GM19240 (cell line): ENCODE results near the gene ADPRM.
"Not testable (repeated sequence)": the region's sequence is repeated elsewhere in the genome, so short reads cannot be mapped to it uniquely, and the experiment has no call there.

Source experiments
- DNase-seq: peaks from one replicate; pipeline ENCODE4 v3.0.0; 2011; ENCODE audit warnings: low spot score; ENCODE audit not compliant: insufficient read length

The ADPRM gene

GRCh38 chr17:10697092-10698081, at the start of gene ADPRM, which contains the start of gene SCO1:
TSS of gene ADPRM (plus strand) at chr17:10697594. CDS start at chr17:10704927, 7,333 bp downstream.
TSS of gene SCO1 (minus strand) at chr17:10697533. CDS start at chr17:10697507, 26 bp downstream.
- peak; percentile 67 for DNase-seq

GRCh38 chr17:10648381-10648780, 49.0 kb upstream of the ADPRM start:
- DNase-seq, result no peak

DNA sequence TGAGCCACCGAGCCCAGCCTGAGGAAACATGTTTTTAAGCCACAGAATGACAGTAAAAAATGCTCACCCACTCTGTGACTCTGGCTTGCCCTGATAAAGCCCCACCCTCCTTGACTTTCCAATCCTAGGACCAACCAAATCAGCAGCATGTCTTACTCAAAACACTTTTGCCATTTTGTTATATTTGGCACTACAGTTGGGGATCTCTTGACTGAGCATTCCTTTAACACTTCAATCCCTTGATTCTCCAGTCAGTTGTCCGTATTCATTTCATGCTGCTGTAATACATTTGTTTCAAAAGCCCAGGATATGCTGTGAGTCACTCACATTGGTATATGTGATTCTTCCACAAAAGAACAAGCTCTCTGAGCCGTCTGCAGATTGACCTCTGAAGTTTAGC, 48.4 kb upstream of the ADPRM start:
- DNase-seq, result no peak

GRCh38 chr17:10649602-10650001, 47.8 kb upstream of the ADPRM start:
- no peak for DNase-seq

DNA sequence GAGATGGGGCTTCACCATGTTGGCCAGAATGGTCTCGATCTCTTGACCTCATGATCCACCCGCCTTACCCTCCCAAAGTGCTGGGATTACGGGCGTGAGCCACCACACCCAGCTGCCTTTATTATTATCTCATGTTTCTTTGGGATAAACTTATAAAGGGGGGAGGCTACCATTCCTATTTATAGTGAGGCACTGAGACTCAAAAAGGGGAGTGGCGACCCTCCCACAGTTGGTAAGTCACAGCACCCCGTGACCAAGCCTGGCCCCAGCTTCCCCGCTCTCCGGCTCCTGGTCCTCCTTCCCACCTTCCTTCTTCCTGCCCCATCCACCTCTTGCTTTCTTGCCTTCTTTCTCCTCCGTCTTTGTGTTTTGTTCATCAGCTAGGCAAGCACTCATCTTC, 45.5 kb upstream of the ADPRM start:
- DNase-seq, result no peak

DNA sequence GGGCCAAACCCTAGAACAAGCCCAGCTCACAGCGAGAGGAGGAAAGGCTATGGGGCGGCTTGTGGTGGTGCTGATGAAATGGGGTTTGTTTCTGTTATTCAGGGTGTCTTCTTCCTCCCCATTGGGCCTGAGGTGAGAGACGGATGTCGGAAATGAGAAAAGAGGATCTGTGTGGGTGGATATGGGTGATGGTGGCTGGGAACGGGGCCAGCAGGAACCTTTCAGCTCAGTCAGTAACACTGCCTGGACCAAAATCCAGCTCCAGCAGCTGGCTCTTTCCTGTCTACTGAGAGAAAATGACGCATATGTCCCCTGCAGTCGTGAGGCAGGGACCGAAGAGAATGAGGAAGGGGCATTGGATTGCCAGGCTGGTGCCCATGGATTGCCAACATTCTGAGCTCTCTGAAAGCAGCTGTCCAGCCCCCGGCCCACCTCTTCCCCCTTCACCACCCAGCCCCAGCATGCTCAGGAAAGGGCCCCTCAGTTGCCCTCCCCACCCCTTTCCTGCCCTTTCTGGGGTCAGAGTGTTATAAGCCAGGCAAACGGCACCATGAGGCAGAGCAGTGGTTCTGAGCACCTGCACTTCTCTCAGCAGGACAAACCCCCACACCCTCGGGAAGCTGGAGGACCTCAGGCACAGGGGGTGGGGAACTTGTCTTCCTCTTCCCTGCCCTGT, 44.3 kb upstream of the ADPRM start:
- no peak for DNase-seq

- no peak for DNase-seq
These were observed 43.4 kb upstream of the ADPRM start for GRCh38 chr17:10653987-10654386.

DNA sequence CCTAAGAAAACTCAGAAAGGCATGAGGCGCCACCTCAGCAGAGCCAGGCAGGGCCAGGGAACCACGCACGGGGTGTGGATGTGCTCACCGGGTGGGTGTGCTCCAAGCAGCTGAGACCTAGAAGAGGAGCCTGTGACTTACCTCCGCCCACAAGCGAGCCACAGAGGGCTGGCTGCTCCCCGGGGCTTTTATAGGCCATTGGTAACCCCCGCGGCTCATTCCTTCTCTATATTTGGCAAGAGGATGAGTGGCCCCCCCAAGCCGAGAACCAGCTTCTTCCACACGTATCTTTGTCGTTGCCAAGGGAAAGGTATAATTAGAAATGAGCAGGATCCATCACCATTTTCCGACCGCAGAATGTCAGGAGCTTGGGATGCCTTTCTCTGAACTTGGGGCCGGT, 40.2 kb upstream of the ADPRM start, which contains the start of gene MYH3:
Gene MYH3 (minus strand): TSS at position 162 of the 400 bp plus-strand sequence. CDS start 2,245 bp downstream, outside the sequence.
- DNase-seq, result no peak

GRCh38 chr17:10657879-10658278, 39.5 kb upstream of the ADPRM start:
- DNase-seq, result no peak

DNA sequence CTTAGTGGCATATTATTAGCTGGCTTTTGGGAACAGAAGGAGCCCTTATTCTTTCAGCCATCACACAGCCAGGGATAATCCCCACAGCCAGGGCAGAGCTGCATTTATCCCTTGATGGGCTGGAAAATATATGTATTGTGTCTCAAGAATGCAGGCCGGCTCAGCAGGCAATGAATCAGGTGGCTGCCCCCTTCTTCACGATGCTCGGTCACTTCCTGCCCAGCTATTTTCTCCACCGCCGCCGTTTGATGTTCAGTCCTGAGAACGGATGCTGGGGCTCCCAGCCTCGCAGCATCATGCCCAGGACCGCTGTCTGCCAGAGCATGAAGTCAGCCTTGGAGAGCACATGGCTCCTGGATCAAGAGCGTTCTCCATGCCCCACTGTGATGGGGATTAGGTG, 36.0 kb upstream of the ADPRM start:
- no peak for DNase-seq

GRCh38 chr17:10663231-10663630, 34.2 kb upstream of the ADPRM start:
- no peak for DNase-seq

DNA sequence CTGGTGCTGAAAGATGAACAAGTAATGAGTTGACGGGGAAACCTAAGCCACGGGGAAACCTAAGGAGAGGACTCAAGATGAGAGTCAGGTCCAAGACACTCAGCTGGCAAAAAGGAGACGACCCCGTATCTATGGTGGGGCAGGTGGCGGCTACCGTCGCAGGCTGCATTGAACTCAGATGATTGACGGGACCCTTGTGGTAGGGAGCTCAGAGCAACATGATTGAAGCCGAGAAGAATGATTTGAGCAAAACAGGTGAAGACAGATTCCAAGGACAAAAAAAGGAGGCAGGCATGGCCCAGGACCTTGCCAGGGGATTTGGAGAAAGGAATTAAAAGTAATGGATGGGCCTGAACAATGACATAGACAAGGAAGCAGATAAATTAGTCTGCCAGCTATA, 32.8 kb upstream of the ADPRM start:
- no peak for DNase-seq

- no peak for DNase-seq
These were observed 30.5 kb upstream of the ADPRM start for GRCh38 chr17:10666906-10667305.

DNA sequence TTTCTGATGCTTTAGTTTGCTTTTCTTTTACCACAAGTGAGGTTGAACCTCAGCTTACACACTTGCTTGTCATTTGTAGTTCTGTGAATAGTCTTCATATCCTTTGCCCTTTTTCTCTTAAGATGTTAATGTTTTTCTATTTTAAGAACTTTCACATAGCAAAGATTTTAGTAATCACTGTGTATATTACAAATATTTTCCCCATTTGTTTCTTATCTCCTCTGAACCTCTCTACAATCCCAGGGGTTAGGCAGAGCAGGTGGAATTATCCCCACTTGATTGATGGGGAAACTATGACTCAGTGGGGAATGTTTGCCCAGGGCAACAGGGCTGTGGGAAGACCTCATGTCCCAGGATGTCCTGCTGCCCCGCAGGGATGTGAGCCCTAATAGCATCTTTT, 28.6 kb upstream of the ADPRM start:
- no peak for DNase-seq

- no peak for DNase-seq
These were observed 24.1 kb upstream of the ADPRM start for GRCh38 chr17:10673312-10673711.

DNA sequence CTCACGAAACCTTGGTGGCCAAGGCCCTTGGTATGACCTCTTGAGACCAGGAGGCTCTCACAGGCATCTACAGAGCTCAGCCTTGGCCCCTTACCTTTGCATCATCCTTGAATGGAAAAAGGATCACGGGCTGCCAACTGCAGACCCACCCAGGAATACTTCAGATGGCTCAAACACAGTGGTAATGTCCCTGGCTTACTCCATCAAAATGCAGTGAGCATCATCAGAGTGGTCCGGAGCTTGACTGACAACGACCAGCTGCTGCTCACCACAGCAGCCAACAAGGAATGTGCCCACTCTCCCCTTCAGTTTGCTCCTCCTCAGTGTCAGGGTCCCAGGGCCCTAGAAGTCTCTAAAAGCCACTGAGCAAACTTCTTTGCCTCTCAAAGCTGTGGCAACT, 22.7 kb upstream of the ADPRM start:
- no peak for DNase-seq

DNA sequence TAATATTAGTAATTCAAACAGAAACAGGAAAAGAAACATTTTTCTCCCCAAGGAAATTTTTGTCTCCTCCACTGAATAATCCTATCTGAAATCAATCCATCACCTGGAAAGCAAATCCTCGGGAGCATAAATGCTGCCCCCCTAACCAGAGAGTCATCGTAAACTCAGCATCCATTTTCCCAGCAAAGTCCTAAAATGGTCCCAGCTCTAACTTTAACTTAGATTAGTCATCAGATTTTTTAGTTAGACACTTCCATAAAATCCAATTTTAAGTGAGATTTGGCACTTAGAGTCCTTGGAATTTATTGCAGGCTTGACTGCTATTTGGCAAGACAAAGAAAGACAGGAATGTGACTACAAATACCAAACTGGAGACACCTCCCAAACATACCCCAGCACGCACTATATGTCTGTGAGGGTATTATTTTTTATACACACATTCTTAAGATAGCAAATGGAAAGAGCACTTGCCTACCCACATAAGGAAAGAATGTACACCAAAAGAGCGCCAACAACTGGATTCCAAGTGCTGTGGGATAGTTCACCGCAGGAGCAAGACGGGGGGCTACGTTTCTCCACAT, 15.4 kb upstream of the ADPRM start:
- no peak for DNase-seq

DNA sequence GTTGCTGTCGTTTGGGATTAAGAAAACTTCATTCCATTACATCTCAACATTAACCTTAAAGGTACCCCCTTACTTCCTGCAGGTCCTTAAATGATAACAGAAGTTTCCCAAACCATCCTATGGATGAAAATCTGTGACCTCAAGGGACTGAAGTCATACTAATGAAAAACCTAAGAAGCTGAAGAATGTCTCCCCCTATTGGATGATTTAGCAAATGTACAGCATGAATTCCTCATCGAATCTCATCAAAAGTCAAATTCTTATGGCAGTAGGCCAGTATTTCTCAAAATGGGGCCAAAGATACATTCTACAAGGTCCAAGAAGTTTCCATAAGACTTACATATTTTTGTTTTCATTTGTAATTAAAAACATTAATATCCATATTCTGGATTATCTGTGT, 13.5 kb upstream of the ADPRM start:
- no peak for DNase-seq

DNA sequence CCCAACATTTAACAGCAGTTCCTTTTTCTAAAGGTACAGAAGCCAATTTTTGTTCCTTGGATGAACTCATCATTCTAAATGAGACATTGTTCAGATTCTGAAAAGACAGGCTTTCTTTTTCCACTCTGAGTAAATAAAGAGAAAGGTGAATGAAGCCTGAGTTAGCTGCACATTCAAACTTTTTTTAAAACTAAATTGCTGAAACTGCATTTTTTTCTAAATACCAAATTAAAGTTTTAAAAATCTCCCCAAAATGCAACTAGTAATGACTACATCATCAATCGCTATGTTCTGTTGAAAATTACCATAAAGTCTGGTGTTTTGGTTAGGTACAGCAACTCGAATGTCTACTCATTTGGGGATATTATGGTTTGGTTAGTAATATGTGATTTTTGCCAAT, 9.9 kb upstream of the ADPRM start:
- no peak for DNase-seq

GRCh38 chr17:10695875-10696407, 1.5 kb upstream of the ADPRM start:
- DNase-seq, result not testable (repeated sequence)

DNA sequence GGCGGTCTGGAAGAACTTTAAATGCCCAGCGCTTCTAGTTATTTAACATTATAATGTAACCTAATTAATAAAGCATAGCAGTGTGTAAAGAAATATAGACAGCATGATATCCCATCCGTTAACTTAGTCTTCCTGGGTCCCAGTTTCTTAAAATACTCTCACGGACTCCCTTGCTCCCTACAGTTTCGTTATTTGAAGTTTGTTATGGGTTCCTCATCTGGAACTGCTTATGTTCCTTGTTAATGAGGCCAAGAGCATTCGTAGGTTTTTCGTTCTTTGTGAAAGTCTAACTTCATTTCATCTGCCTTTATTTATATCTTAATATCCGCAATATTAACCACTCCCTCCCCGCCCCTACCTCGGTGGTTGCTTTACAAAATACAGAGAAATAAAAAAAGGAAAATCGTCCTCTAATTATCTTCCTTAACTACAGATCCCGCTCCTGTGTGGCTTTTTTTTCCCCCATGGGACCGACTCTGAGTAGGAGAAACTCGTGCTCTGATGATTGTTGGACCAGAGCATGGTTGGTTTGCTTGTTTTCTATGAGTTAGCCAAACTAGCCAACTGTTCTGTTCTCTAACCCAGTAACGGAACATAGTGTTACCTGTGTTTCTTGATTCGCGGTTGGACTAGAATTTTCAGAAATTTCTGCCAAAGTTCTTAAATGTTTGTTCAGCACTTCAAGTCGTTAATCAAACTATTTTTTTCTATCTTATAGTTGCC, 863 bp downstream of the ADPRM start:
- DNase-seq, result no peak
